Measurements from ENCODE around the gene TMEM175.

TMEM175 gene

GRCh38 chr4:931960-932712 lies at the start of gene TMEM175, which contains the start of gene GAK:
Gene TMEM175 (plus strand): TSS chr4:932460. CDS start chr4:947740, 15,280 bp downstream.
Gene GAK (minus strand): TSS chr4:932316. CDS start chr4:932187, 129 bp downstream.
- Histone ChIP-seq H3K27me3 (ENCODE audit: control insufficient read depth, insufficient read depth, low read length) (no peaks in the 10 kb centered on the region), H3K27ac (peak within 1 kb of the TSS; percentile 76), H3K4me1 (peaks cover 3% of the 10 kb centered on the region), H3K9me3 (ENCODE audit: control insufficient read depth, low read length) (no peaks in the 10 kb centered on the region), H3K4me3 (ENCODE audit: low read depth, low read length) (peak within 1 kb of the TSS; percentile 86), H2AFZ (peak within 1 kb of the TSS; percentile 86), H3K79me2 (peaks cover 6% of the 10 kb centered on the region), H3K36me3 (ENCODE audit: control insufficient read depth, insufficient read depth, low read length) (no peaks in the 10 kb centered on the region), H3K4me2 (ENCODE audit: low read length) (peak within 1 kb of the TSS; percentile 97), H3K9ac (peak within 1 kb of the TSS; percentile 63)
- TF ChIP-seq CTCF (IDR thresholded peaks at IDR 0.05): no peak

- H3K4me1 ChIP-seq: no peaks in the 10 kb centered on the region
- no peak overlapping the region for H3K4me2 ChIP-seq (ENCODE audit: low read length)
- no peak for TF ChIP-seq CTCF (IDR thresholded peaks at IDR 0.05)
- no peak overlapping the region for H3K27ac ChIP-seq
- H2AFZ ChIP-seq: no peak overlapping the region
- H3K9ac ChIP-seq: no peak overlapping the region
- H3K27me3 ChIP-seq (ENCODE audit: control insufficient read depth, insufficient read depth, low read length): no peaks in the 10 kb centered on the region
- no peaks in the 10 kb centered on the region for H3K79me2 ChIP-seq
- no peaks in the 10 kb centered on the region for H3K36me3 ChIP-seq (ENCODE audit: control insufficient read depth, insufficient read depth, low read length)
- H3K9me3 ChIP-seq (ENCODE audit: control insufficient read depth, low read length): no peaks in the 10 kb centered on the region
- H3K4me3 ChIP-seq (ENCODE audit: low read depth, low read length): no peak overlapping the region
These were observed 49.6 kb upstream of the TMEM175 start for GRCh38 chr4:882646-883045.

- Histone ChIP-seq H3K27ac (no peak overlapping the region), H3K36me3 (ENCODE audit: control insufficient read depth, insufficient read depth, low read length) (no peaks in the 10 kb centered on the region), H3K79me2 (no peaks in the 10 kb centered on the region), H3K27me3 (ENCODE audit: control insufficient read depth, insufficient read depth, low read length) (no peaks in the 10 kb centered on the region), H3K4me1 (no peaks in the 10 kb centered on the region), H3K9me3 (ENCODE audit: control insufficient read depth, low read length) (no peaks in the 10 kb centered on the region), H3K4me3 (ENCODE audit: low read depth, low read length) (no peak overlapping the region), H3K9ac (no peak overlapping the region), H3K4me2 (ENCODE audit: low read length) (no peak overlapping the region), H2AFZ (no peak overlapping the region)
- no peak for TF ChIP-seq CTCF (IDR thresholded peaks at IDR 0.05)
These were observed 48.7 kb upstream of the TMEM175 start for GRCh38 chr4:883377-884095.

- Histone ChIP-seq H3K4me1 (no peaks in the 10 kb centered on the region), H3K9ac (no peak overlapping the region), H3K9me3 (ENCODE audit: control insufficient read depth, low read length) (no peaks in the 10 kb centered on the region), H3K27ac (no peak overlapping the region), H2AFZ (no peak overlapping the region), H3K27me3 (ENCODE audit: control insufficient read depth, insufficient read depth, low read length) (no peaks in the 10 kb centered on the region), H3K79me2 (no peaks in the 10 kb centered on the region), H3K36me3 (ENCODE audit: control insufficient read depth, insufficient read depth, low read length) (no peaks in the 10 kb centered on the region), H3K4me2 (ENCODE audit: low read length) (no peak overlapping the region), H3K4me3 (ENCODE audit: low read depth, low read length) (no peak overlapping the region)
- TF ChIP-seq CTCF (IDR thresholded peaks at IDR 0.05): no peak
These were observed 48.0 kb upstream of the TMEM175 start for GRCh38 chr4:884259-884658.

Measured in parathyroid adenoma (tissue), 2 donors.